GM19395 (cell line): ENCODE data around the gene SP6.

Experiments used
- ATAC-seq: cut with Tn5 transposase; IDR thresholded peaks from one replicate; pipeline ENCODE4 v1.9.1; 2021; ENCODE audit warnings: mild to moderate bottlenecking, moderate library complexity; ENCODE audit not compliant: unreplicated experiment

The SP6 gene

GRCh38 chr17:47813512-47814031 is 37.4 kb downstream of the SP6 start:
- ATAC-seq, result no peak

- ATAC-seq, result no peak
Observed at GRCh38 chr17:47813077-47813476, 37.9 kb downstream of the SP6 start.

- no peak for ATAC-seq
Observed at GRCh38 chr17:47812146-47812920, 38.6 kb downstream of the SP6 start.

GRCh38 chr17:47811709-47812108 is 39.3 kb downstream of the SP6 start:
- no peak for ATAC-seq

- no peak for ATAC-seq
Observed at GRCh38 chr17:47810901-47811635, 39.9 kb downstream of the SP6 start.

- no peak for ATAC-seq
Observed at GRCh38 chr17:47810200-47810821, 40.7 kb downstream of the SP6 start.

GRCh38 chr17:47808830-47809480 is 42.0 kb downstream of the SP6 start:
- no peak for ATAC-seq

- no peak for ATAC-seq
Observed at GRCh38 chr17:47808036-47808829, 42.7 kb downstream of the SP6 start.

GRCh38 chr17:47807421-47807820 is 43.5 kb downstream of the SP6 start:
- ATAC-seq, result no peak

- no peak for ATAC-seq
Observed at GRCh38 chr17:47806913-47807255, 44.1 kb downstream of the SP6 start.

GRCh38 chr17:47806026-47806912 is 44.7 kb downstream of the SP6 start:
- ATAC-seq, result no peak

- no peak for ATAC-seq
Observed at GRCh38 chr17:47804461-47804860, 46.5 kb downstream of the SP6 start.

GRCh38 chr17:47803751-47804150 is 47.2 kb downstream of the SP6 start:
- no peak for ATAC-seq

GRCh38 chr17:47803201-47803600 is 47.8 kb downstream of the SP6 start:
- ATAC-seq, result no peak

- ATAC-seq, result no peak
Observed at GRCh38 chr17:47802341-47803022, 48.5 kb downstream of the SP6 start.

GRCh38 chr17:47801906-47802305 is 49.1 kb downstream of the SP6 start:
- ATAC-seq, result no peak

- no peak for ATAC-seq
Observed at GRCh38 chr17:47801176-47801765, 49.7 kb downstream of the SP6 start.

GRCh38 chr17:47800686-47801085 is 50.3 kb downstream of the SP6 start:
- ATAC-seq, result no peak

GRCh38 chr17:47797797-47798196 is 53.2 kb downstream of the SP6 start:
- ATAC-seq, result no peak
